Measurements from ENCODE around the gene PRR5. TPM values are rescaled to one million over a fixed set of nuclear protein-coding genes. Genes with fewer than 3 reads are reported as not detected.

The PRR5 gene
- total RNA-seq, 1 experiment from 2014 or later = 26.9 TPM

DNA sequence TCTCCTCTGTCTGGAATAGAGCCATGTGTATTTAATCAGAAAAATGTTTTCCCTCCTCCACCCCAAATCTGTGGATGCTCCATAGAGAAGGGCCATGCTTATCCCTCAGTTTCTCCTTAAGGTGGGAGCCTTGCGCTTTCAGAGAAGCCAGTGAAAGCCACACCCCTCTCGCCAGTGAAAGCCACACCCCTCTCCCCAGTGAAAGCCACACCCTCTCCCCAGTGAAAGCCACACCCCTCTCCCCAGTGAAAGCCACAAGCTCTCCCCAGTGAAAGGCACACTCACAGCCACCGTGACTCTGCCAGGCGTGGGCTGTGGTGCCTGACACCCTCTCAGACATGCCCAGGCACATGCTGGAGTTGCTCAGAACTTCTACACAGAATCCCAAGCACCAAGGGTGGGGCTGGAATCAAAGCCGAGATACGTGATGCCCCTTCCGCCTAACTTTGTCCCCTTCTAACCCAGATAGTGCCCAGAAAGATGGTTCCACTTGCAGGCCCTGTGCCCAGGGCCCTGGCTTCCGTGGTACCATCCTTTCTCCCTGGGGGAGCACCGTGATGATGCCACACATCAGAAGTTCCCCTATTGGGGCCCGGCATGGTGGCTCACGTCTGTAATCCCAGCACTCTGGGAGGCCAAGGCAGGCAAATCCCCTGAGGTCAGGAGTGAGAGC, 16.5 kb upstream of the PRR5 start:
- CTCF ChIA-PET = interaction anchor here (0.5 to 2.5 kb wide), 23 partner anchors 7 to 802 kb away, joined by 3 to 21 read pairs (median 3); partner anchors contain the start of gene PRR5
- Histone ChIP-seq H3K36me3 (ENCODE audit: control insufficient read depth in 1 of 2, insufficient read depth in 2 of 2, low read length in 2 of 2) (no peaks in the 10 kb centered on the region), H3K4me1 (ENCODE audit: control insufficient read depth in 1 of 2, insufficient read depth in 2 of 2, low read length in 2 of 2) (peaks cover 32 to 39% of the 10 kb centered on the region in 2 experiments), H3K79me2 (ENCODE audit: insufficient read depth, low read length) (no peaks in the 10 kb centered on the region), H3K4me2 (ENCODE audit: low read length) (peak overlapping the region; percentile 67), H3K27ac (ENCODE audit: low read depth, low read length) (peak overlapping the region; percentile 3; the same call in 1 of the 2 replicates), H3K9me2 (ENCODE audit: insufficient read depth) (no peaks in the 10 kb centered on the region), H3K4me3 (replicated peaks in 1 of 2; ENCODE audit: low read depth in 1 of 2, low read length in 2 of 2) (peak overlapping the region; percentile 22 to 31; a peak in 3 of 4 replicates), H3K9me3 (ENCODE audit: control insufficient read depth in 1 of 2, insufficient read depth in 1 of 2, low read depth in 1 of 2, low read length in 2 of 2) (no peaks in the 10 kb centered on the region), H3K27me3 (ENCODE audit: insufficient read depth, low read length) (no peaks in the 10 kb centered on the region), H3K9ac (ENCODE audit: low read length) (peak overlapping the region; percentile 41), H4K20me1 (ENCODE audit: insufficient read depth) (no peaks in the 10 kb centered on the region), H2AFZ (ENCODE audit: low read depth, low read length, poor library complexity, severe bottlenecking) (peak overlapping the region; percentile 34)
- POLR2A ChIA-PET = interaction anchor here (1.2 kb wide), 1 partner anchor 9 kb away, joined by 5 read pairs; no protein-coding TSS in a partner anchor
- TF ChIP-seq SRF (IDR thresholded peaks at IDR 0.05; ENCODE audit: low read depth) (no peak), EZH2phosphoT487 (IDR thresholded peaks at IDR 0.05; ENCODE audit: borderline replicate concordance) (no peak), EZH2 (IDR thresholded peaks at IDR 0.05) (no peak), ZFX (IDR thresholded peaks at IDR 0.05) (no peak), RAD21 (IDR thresholded peaks at IDR 0.05; ENCODE audit: low read depth) (peak; percentile 22; the same call in 1 of the 2 replicates)
- RAD21 ChIA-PET (ENCODE audit: low non-redundant PET in 1 of 2, low total read pairs in 2 of 2, uncharacterized antibody in 2 of 2, unreplicated experiment in 2 of 2) = no interaction called here
- intact Hi-C loops (cut with micrococcal nuclease) = loop anchor here (5.0 kb wide), 1 partner anchor 402 kb away; no protein-coding TSS in a partner anchor
- ATAC-seq = peak; percentile 82
- no TSS peak for BruUV-seq (replicated peaks)
- peak; percentile 35 for DNase-seq (ENCODE audit: low read depth, low spot score)

DNA sequence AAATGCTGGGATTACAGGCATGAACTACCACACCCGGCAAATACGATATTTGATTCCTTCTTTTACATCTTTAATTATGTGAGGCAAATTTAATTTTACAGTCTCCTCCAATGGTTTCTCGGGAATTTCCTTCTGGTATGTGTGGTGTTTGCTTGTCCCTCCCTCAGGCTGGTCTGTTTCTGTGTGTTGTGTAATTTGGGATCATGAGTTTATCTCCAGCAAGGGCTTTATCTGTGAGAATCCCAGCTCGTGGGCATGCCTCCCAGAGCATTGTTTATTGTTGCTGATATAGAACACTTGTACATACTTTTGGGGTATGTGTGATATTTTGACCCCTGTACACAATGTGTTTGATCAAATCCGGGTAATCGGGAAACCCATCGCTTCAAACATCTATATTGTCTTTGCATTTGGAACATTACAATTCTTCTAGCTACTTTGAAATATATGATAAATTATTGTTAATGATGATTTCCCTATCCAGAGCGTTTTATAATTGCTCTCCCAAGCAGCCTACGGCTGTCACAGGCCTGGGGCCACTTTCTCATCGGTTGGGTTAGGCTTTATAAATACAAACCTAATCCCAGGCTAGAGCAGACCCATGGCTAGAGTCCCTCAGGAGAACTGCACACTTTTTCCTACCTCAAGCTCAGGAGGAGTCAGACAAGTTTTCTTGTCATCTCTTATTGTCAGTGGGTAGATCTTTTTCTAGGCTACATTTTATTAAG, 15.0 kb upstream of the PRR5 start:
- H4K20me1 ChIP-seq (ENCODE audit: insufficient read depth) = no peaks in the 10 kb centered on the region
- no peaks in the 10 kb centered on the region for H3K79me2 ChIP-seq (ENCODE audit: insufficient read depth, low read length)
- RAD21 ChIA-PET (ENCODE audit: low non-redundant PET in 1 of 2, low total read pairs in 2 of 2, uncharacterized antibody in 2 of 2, unreplicated experiment in 2 of 2) = no interaction called here
- H3K4me1 ChIP-seq (ENCODE audit: control insufficient read depth in 1 of 2, insufficient read depth in 2 of 2, low read length in 2 of 2) = peaks cover 35 to 43% of the 10 kb centered on the region in 2 experiments
- POLR2A ChIA-PET = no interaction called here
- no peak overlapping the region for H3K4me2 ChIP-seq (ENCODE audit: low read length)
- no peak for DNase-seq (ENCODE audit: low read depth, low spot score)
- intact Hi-C loops (cut with micrococcal nuclease) = loop anchor here (5.0 kb wide), 1 partner anchor 400 kb away; no protein-coding TSS in a partner anchor
- TF ChIP-seq EZH2phosphoT487 (IDR thresholded peaks at IDR 0.05; ENCODE audit: borderline replicate concordance) (no peak), RAD21 (IDR thresholded peaks at IDR 0.05; ENCODE audit: low read depth) (no peak), CBX3 (IDR thresholded peaks at IDR 0.05; ENCODE audit: low read depth) (no peak), POLR2AphosphoS5 (IDR thresholded peaks at IDR 0.05; ENCODE audit: low read depth, low read length) (no peak), SIN3A (IDR thresholded peaks at IDR 0.05; ENCODE audit: low read depth) (no peak), POLR2A (IDR thresholded peaks at IDR 0.05; ENCODE audit: borderline replicate concordance, extremely low read depth, insufficient read depth, insufficient read length) (no peak), SRF (IDR thresholded peaks at IDR 0.05; ENCODE audit: low read depth) (no peak), SP1 (IDR thresholded peaks at IDR 0.05; ENCODE audit: low read depth) (no peak), YY1 (IDR thresholded peaks at IDR 0.05; ENCODE audit: extremely low read depth, insufficient replicate concordance, low read depth, low read length) (no peak), FOSL1 (IDR thresholded peaks at IDR 0.05; ENCODE audit: low read depth) (no peak)
- TF ChIP-seq, protein P1, sequence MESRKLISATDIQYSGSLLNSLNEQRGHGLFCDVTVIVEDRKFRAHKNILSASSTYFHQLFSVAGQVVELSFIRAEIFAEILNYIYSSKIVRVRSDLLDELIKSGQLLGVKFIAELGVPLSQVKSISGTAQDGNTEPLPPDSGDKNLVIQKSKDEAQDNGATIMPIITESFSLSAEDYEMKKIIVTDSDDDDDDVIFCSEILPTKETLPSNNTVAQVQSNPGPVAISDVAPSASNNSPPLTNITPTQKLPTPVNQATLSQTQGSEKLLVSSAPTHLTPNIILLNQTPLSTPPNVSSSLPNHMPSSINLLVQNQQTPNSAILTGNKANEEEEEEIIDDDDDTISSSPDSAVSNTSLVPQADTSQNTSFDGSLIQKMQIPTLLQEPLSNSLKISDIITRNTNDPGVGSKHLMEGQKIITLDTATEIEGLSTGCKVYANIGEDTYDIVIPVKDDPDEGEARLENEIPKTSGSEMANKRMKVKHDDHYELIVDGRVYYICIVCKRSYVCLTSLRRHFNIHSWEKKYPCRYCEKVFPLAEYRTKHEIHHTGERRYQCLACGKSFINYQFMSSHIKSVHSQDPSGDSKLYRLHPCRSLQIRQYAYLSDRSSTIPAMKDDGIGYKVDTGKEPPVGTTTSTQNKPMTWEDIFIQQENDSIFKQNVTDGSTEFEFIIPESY (IDR thresholded peaks at IDR 0.05; ENCODE audit: extremely low read depth, insufficient replicate concordance, low read length) = no peak
- TF ChIP-seq, protein P2, sequence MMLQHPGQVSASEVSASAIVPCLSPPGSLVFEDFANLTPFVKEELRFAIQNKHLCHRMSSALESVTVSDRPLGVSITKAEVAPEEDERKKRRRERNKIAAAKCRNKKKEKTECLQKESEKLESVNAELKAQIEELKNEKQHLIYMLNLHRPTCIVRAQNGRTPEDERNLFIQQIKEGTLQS (IDR thresholded peaks at IDR 0.05) = no peak
- H3K9me2 ChIP-seq (ENCODE audit: insufficient read depth) = no peaks in the 10 kb centered on the region
- H3K27ac ChIP-seq (ENCODE audit: low read depth, low read length) = no peak overlapping the region
- no peak overlapping the region for H3K4me3 ChIP-seq (replicated peaks in 1 of 2; ENCODE audit: low read depth in 1 of 2, low read length in 2 of 2)
- H2AFZ ChIP-seq (ENCODE audit: low read depth, low read length, poor library complexity, severe bottlenecking) = no peak overlapping the region
- no peaks in the 10 kb centered on the region for H3K9me3 ChIP-seq (ENCODE audit: control insufficient read depth in 1 of 2, insufficient read depth in 1 of 2, low read depth in 1 of 2, low read length in 2 of 2)
- no TSS peak for BruUV-seq (replicated peaks)
- H3K36me3 ChIP-seq (ENCODE audit: control insufficient read depth in 1 of 2, insufficient read depth in 2 of 2, low read length in 2 of 2) = no peaks in the 10 kb centered on the region
- H3K9ac ChIP-seq (ENCODE audit: low read length) = no peak overlapping the region
- no peaks in the 10 kb centered on the region for H3K27me3 ChIP-seq (ENCODE audit: insufficient read depth, low read length)
- CTCF ChIA-PET = interaction anchor here (0.5 kb wide), 1 partner anchor 49 kb away, joined by 3 read pairs; no protein-coding TSS in a partner anchor
- ATAC-seq = no peak
